K562 (cell line): ENCODE data around the gene ADM2. TPM values are rescaled to one million over a fixed set of nuclear protein-coding genes. Genes with fewer than 3 reads are reported as not detected.

Source experiments
- ATF1 ChIP-seq, 2 experiments: fragments of 450-650 bp in 1 of 2; IDR thresholded peaks; 2 replicates each; pipeline ENCODE4 v1.6.1; 2016; ENCODE audit warnings: missing compliant biosample characterization in 1 of 2, missing genetic modification characterization in 1 of 2
- BDP1 ChIP-seq: IDR thresholded peaks from 3 replicates; pipeline ENCODE4 v1.6.1; 2011; ENCODE audit not compliant: insufficient read length, insufficient read depth
- DNMT1 ChIP-seq: fragments of 450-650 bp; IDR thresholded peaks from 2 replicates; pipeline ENCODE4 v1.6.1; 2016; ENCODE audit warnings: antibody characterized with exemption, mild to moderate bottlenecking
- EP300 ChIP-seq: IDR thresholded peaks from 2 replicates; pipeline ENCODE4 v1.6.1; 2012; ENCODE audit warnings: low read length, improper control_type of control experiment
- ETV6 ChIP-seq, 3 experiments: fragments of 150-350 bp in 1 of 3; sonication (generic) in 1 of 3; formaldehyde crosslinking in 1 of 3; IDR thresholded peaks; 2 replicates each; pipeline versions ENCODE4 v1.6.1 to v1.8.0; 2014 to 2022; ENCODE audit warnings: borderline replicate concordance in 2 of 3, low read depth in 2 of 3, antibody characterized with exemption in 1 of 3, low read length in 1 of 3, mild to moderate bottlenecking in 1 of 3, missing genetic modification reagents in 1 of 3
- KAT7 ChIP-seq: sonication (generic); formaldehyde crosslinking; IDR thresholded peaks from 2 replicates; pipeline ENCODE4 v1.8.0; 2022; ENCODE audit warnings: missing genetic modification reagents, mild to moderate bottlenecking, borderline replicate concordance
- KDM4B ChIP-seq, 2 experiments: fragments of 450-650 bp in 1 of 2; sonication (generic) in 1 of 2; IDR thresholded peaks; 2 replicates each; pipeline ENCODE4 v1.6.1; 2016 to 2017; ENCODE audit warnings: borderline replicate concordance in 2 of 2, antibody characterized with exemption in 1 of 2, low read depth in 1 of 2, mild to moderate bottlenecking in 1 of 2
- MEIS2 ChIP-seq: fragments of 450-650 bp; IDR thresholded peaks from 2 replicates; pipeline ENCODE4 v1.6.1; 2014; ENCODE audit warnings: mild to moderate bottlenecking; ENCODE audit not compliant: partially characterized antibody
- MXI1 ChIP-seq: IDR thresholded peaks from 2 replicates; pipeline ENCODE4 v1.6.1; 2011; ENCODE audit warnings: low read depth, mild to moderate bottlenecking, improper control_type of control experiment, low read length
- NBN ChIP-seq: fragments of 450-650 bp; IDR thresholded peaks from 2 replicates; pipeline ENCODE4 v1.6.1; 2016; ENCODE audit warnings: low read depth, mild to moderate bottlenecking
- NFRKB ChIP-seq: fragments of 450-650 bp; IDR thresholded peaks from 2 replicates; pipeline ENCODE4 v1.6.1; 2016; ENCODE audit warnings: low read depth
- NR1H2 ChIP-seq: sonication (generic); formaldehyde crosslinking; IDR thresholded peaks from 2 replicates; pipeline ENCODE4 v1.4.0; 2020; ENCODE audit warnings: mild to moderate bottlenecking, missing genetic modification reagents
- SAFB ChIP-seq: fragments of 200-400 bp; formaldehyde crosslinking; IDR thresholded peaks from 2 replicates; pipeline ENCODE4 v1.6.1; 2017; ENCODE audit warnings: low read depth, low read length, borderline replicate concordance
- SNIP1 ChIP-seq: fragments of 450-650 bp; IDR thresholded peaks from 2 replicates; pipeline ENCODE4 v1.7.1; 2017; ENCODE audit warnings: low read depth, mild to moderate bottlenecking
- SRSF7 ChIP-seq: fragments of 200-400 bp; formaldehyde crosslinking; optimal IDR thresholded peaks from 2 replicates; pipeline ENCODE3; 2017; ENCODE audit warnings: mild to moderate bottlenecking, low read depth, low read length
- ZBTB43 ChIP-seq: sonication (generic); formaldehyde crosslinking; IDR thresholded peaks from 2 replicates; pipeline ENCODE4 v1.8.0; 2023; ENCODE audit warnings: mild to moderate bottlenecking, missing genetic modification reagents
- ZFPM2 ChIP-seq: fragments of 250-450 bp; sonication (Bioruptor Pico); IDR thresholded peaks from 2 replicates; pipeline ENCODE4 v1.5.1; 2022; ENCODE audit warnings: mild to moderate bottlenecking
- ZNF134 ChIP-seq: fragments of 250-450 bp; sonication (Bioruptor Pico); conservative IDR thresholded peaks from 2 replicates; pipeline ENCODE4 v1.4.0; 2020
- ZNF274 ChIP-seq: IDR thresholded peaks from 2 replicates; pipeline ENCODE4 v1.6.1; 2011; ENCODE audit warnings: low read depth, mild to moderate bottlenecking, low read length, moderate library complexity, borderline replicate concordance
- ZNF384 ChIP-seq: IDR thresholded peaks from 2 replicates; pipeline ENCODE4 v1.6.1; 2012; ENCODE audit warnings: low read depth, low read length, improper control_type of control experiment
- ZNF695 ChIP-seq: fragments of 450-650 bp; formaldehyde crosslinking; IDR thresholded peaks from 2 replicates; pipeline ENCODE4 v1.4.0; 2020; ENCODE audit warnings: mild to moderate bottlenecking, moderate library complexity
- polyA plus RNA-seq, 8 experiments: library from polyadenylated mRNA; depleted of rRNA in 4 of 8; stranded (reverse) in 5 of 8; unstranded in 3 of 8; fragments of >200 nt; fragmentation: Nextera tagmentation in 2 of 8; fragmentation: Illumina TruSeq in 1 of 8; extraction: Ambion mirVana in 2 of 8; extraction: Trizol in 1 of 8; gene quantifications; 2 replicates each; pipeline versions ENCODE4 v1.2.1 to v1.2.3, GENCODE V29; 2011 to 2014; ENCODE audit warnings: inconsistent platforms in 1 of 8, missing spikeins in 1 of 8
- total RNA-seq, 7 experiments: library from RNA; depleted of rRNA in 6 of 7; stranded (reverse); fragments of >200 nt in 6 of 7; fragmentation: Illumina TruSeq in 2 of 7; extraction: Trizol in 2 of 7; gene quantifications; 2 replicates each; pipeline versions ENCODE4 v1.2.1 to v1.2.3, GENCODE V29; 2011 to 2021; ENCODE audit warnings: low replicate concordance in 1 of 7
- TF ChIP-seq, protein P1 (sequence below): sonication (generic); formaldehyde crosslinking; IDR thresholded peaks from 2 replicates; pipeline ENCODE4 v1.5.0; 2020; ENCODE audit warnings: missing genetic modification reagents
- TF ChIP-seq, protein P2 (sequence below): fragments of 450-650 bp; IDR thresholded peaks from 2 replicates; pipeline ENCODE4 v1.7.0; 2016; ENCODE audit warnings: borderline replicate concordance

The ADM2 gene
- total and polyA plus RNA-seq, 9 of the 15 experiments (the other 6 are each of a cell fraction or from before 2014, with no cell fraction given), result 0.11 to 5.1 (median 0.38) TPM

DNA sequence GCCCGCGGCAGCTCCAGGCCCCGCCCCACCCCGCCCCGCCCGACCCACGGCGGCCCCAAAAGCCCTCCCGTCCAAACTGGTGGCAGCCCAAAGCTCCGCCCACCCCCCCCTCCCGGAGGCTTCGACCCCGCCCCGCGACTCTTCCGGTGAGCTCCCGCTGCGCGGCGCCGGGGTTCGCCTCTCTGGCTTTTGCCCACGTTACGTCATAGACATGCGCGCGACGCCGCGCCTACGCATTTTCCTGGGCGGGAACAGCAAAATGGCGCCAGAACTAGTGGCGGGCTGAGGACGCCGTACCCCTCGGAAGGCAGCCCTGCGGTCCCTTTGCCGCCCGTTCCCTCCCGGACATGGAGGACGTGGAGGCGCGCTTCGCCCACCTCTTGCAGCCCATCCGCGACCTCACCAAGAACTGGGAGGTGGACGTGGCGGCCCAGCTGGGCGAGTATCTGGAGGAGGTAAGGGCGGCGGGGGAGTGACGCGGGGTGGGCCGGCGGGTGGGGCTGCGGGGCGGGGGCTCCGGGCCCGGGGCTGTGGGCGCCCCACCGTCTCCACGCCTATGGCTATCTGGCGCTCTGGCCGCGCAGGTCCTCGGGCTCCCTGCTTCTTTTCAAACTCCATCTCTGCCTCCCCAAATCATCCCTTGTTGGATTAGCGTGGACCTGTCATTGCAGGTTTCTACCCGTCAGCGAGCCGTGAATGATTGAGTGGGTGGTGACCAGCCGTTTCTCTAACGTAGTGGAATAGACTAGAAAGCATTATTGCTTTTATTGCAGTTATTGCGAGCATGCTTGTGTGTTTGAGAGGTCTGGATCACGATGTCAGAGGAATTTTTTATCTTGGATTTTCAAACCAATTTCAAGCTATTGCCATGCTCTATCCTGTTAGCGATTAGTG lies 26.9 kb downstream of the ADM2 start, which contains the start of gene NCAPH2 (continued):
- TF ChIP-seq DNMT1, result no peak
- TF ChIP-seq, protein P1, sequence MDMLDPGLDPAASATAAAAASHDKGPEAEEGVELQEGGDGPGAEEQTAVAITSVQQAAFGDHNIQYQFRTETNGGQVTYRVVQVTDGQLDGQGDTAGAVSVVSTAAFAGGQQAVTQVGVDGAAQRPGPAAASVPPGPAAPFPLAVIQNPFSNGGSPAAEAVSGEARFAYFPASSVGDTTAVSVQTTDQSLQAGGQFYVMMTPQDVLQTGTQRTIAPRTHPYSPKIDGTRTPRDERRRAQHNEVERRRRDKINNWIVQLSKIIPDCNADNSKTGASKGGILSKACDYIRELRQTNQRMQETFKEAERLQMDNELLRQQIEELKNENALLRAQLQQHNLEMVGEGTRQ, result no peak
- TF ChIP-seq KDM4B (IDR thresholded peaks at IDR 0.05; ENCODE audit: borderline replicate concordance in 2 of 2, low read depth in 1 of 2), result peak in 1 of 2 experiments; percentile 28; a peak in 1 of 4 replicates
- no peak for TF ChIP-seq KAT7 (CRISPR knock-in tag)
- TF ChIP-seq ZNF134 (CRISPR knock-in tag), result no peak
- TF ChIP-seq ATF1 (CRISPR knock-in tag; IDR thresholded peaks at IDR 0.05), result peak; percentile 85
- peak; percentile 97 for TF ChIP-seq ATF1 (tag; IDR thresholded peaks at IDR 0.05)
- TF ChIP-seq EP300, result no peak
- TF ChIP-seq SRSF7, result no peak
- TF ChIP-seq BDP1, result no peak
- no peak for TF ChIP-seq ZNF695 (CRISPR knock-in tag)
- TF ChIP-seq NFRKB, result peak; percentile 74; the same call in 1 of the 2 replicates
- TF ChIP-seq, protein P2, sequence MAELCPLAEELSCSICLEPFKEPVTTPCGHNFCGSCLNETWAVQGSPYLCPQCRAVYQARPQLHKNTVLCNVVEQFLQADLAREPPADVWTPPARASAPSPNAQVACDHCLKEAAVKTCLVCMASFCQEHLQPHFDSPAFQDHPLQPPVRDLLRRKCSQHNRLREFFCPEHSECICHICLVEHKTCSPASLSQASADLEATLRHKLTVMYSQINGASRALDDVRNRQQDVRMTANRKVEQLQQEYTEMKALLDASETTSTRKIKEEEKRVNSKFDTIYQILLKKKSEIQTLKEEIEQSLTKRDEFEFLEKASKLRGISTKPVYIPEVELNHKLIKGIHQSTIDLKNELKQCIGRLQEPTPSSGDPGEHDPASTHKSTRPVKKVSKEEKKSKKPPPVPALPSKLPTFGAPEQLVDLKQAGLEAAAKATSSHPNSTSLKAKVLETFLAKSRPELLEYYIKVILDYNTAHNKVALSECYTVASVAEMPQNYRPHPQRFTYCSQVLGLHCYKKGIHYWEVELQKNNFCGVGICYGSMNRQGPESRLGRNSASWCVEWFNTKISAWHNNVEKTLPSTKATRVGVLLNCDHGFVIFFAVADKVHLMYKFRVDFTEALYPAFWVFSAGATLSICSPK, result no peak
- TF ChIP-seq SNIP1, result no peak
- TF ChIP-seq ZBTB43, result no peak
- peak; percentile 78 for TF ChIP-seq MEIS2
- TF ChIP-seq ZFPM2 (CRISPR knock-in tag), result no peak
- TF ChIP-seq NR1H2 (CRISPR knock-in tag), result no peak
- TF ChIP-seq NBN, result 0 out of 2 replicates have a peak, but pooled peaks have one; percentile 59
- no peak for TF ChIP-seq MXI1
- TF ChIP-seq ZNF384, result no peak
- TF ChIP-seq ZNF274, result no peak
- TF ChIP-seq ETV6 (IDR thresholded peaks at IDR 0.05; ENCODE audit: borderline replicate concordance in 1 of 2, low read depth in 2 of 2, low read length in 1 of 2), result no peak
- TF ChIP-seq ETV6 (CRISPR knock-in tag; IDR thresholded peaks at IDR 0.05; ENCODE audit: borderline replicate concordance), result 0 out of 2 replicates have a peak, but pooled peaks have one; percentile 23
- TF ChIP-seq SAFB, result no peak
